SK-MEL-5 (cell line): ENCODE measurements around the gene ZNF30. TPM values are rescaled to one million over a fixed set of nuclear protein-coding genes. Genes with fewer than 3 reads are reported as not detected.
"Not testable (repeated sequence)": the region's sequence is repeated elsewhere in the genome, so short reads cannot be mapped to it uniquely, and the experiment has no call there.

Source experiments
- DNase-seq: peaks from one replicate; pipeline ENCODE4 v3.0.0-alpha.2; 2016; ENCODE audit warnings: low read depth, low spot score
- in situ Hi-C: cut with HindIII; loops from 2 replicates; pipeline ENCODE4 v1.10.0; 2016; ENCODE audit warnings: low sequenced_read_pairs, high pct_unique_total_duplicates, low pct_unique_long_range_greater_than_20kb
- total RNA-seq: library from RNA; depleted of rRNA; stranded (reverse); fragments of >200 nt; shearing (Covaris generic); gene quantifications from 2 replicates; pipeline ENCODE4 v1.2.3, GENCODE V29; 2014

Gene ZNF30
- total RNA-seq, 1 experiment from 2014 or later = 3.2 TPM

GRCh38 chr19:34953092-34953491 is 26.4 kb downstream of the ZNF30 start:
- no peak for DNase-seq
- in situ Hi-C loops = no loop called here

- no peak for DNase-seq
- in situ Hi-C loops = no loop called here
Observed at GRCh38 chr19:34957830-34958751, 31.4 kb downstream of the ZNF30 start.

DNA sequence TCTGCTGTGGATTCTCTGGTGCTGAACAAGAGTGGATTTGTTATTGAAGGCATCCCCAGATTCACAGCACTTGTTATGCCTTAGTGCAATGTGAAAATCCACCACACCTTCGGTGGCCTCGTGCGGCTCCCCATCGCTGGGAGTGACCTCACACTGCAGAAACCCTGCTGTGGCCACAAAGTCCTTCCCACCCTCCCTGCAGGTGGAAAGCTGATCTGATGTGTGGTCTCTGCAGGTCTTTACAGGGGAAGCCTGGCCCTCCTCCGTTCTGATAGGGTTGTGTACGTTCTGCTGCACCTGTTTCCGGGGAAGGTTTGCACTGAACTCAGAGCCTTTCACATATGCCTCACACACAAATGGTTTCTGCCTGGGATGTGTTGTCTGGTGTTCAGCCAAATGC is 32.3 kb downstream of the ZNF30 start:
- in situ Hi-C loops = no loop called here
- DNase-seq = no peak

DNA sequence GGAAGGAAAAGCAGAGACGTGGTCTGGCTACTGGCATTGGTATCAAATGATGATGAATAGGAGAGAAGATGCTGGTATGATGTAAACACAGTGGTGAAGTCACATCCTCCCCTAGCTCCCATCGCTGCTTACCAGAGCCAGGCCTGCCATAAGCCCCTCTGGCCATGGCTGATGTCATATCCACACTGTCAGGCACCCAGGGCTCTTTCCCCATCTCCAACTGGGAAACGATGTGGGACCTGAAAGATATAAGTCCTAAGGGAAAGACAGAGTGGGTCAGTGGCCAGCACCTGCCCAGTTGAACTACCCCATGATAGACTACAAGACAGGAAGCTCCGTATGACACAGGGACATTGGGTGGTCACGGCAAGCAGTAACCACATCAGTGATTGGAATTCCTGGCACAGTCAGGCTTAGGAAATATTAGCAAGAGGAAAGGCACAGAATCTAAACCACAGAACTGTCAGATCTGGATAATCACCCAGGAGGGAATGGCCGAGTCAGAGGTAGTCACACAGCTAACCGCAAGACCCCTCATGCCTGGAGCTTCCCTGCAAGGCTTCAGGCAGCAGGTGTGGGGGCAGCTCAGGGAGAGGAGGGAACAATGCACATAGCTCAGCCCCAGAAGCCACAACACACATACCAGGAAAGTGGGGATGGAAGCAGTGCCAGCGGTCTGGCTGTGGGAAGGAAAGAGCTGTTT is 33.6 kb downstream of the ZNF30 start:
- no peak for DNase-seq
- in situ Hi-C loops = no loop called here

- in situ Hi-C loops = no loop called here
- DNase-seq = no peak
Observed at GRCh38 chr19:34960940-34961679, 34.4 kb downstream of the ZNF30 start.

- DNase-seq = no peak
- in situ Hi-C loops = no loop called here
Observed at GRCh38 chr19:34961775-34962686, 35.3 kb downstream of the ZNF30 start.

- DNase-seq = no peak
- in situ Hi-C loops = no loop called here
Observed at GRCh38 chr19:34962687-34963572, 36.2 kb downstream of the ZNF30 start.

DNA sequence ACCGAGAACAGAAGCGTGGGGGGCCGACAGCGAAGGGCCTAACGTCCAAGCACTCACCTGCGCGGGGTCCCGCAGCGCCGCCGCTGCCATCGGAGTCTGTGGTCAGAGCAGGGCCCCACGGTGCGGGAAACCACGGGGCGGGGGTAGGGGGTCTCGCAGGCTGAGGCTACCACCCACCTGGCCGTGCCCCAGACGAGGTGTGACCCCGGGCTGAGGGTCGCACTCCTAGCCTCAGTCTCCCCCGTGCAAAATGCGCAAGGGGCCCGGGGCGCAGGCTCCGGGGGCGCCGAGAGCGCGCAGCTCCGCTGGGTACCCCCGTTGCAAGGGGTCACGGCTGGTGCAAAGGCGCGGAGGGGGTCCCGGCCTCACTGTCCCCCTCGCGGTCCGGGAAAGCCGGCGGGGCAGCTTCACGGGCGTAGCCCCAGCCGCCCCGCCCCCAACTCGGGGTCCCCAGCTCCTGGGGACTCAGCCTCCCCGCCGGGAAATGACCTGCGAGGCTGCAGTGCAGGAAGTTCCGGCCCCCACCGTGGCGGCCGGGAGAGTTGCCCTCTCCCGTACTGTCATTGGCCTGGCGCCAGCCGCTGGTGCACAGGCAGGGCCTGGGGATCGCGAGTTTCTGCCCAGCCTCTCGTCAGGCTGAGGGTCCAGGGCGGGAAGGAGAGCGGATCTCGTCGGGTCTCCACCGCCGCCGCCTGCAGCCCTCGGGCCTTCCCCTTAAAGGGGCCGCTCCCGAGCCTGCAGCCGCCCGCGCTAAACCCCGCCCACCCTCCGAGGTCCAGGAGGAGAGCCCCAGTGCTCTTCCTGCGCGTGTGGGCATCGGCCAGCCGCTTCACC is 37.1 kb downstream of the ZNF30 start, which contains the start of gene ZNF792:
Gene ZNF792, minus strand, starts transcription at position 657 of the 834 bp plus-strand sequence. Its CDS starts 567 bp downstream, at position 90.
- in situ Hi-C loops = no loop called here
- DNase-seq = peak; percentile 42

DNA sequence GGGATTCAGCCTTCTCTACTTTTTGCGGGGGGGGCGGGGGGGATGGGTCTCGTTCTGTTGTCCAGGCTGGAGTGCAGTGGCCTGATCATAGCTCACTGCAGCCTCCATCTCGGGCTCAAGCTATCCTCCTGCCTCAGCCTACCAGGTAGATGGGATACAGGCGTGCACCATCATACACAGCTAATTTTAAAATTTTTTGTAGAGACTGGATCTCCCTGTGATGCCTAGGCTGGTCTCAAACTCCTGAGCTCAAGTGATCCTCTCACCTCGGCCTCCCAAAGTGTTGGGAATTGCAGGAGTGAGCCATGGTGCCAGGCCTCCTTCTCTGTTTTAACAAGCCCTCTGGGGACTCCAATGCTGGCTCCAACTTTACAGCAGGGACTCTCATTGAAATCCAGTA is 37.9 kb downstream of the ZNF30 start:
- no peak for DNase-seq
- in situ Hi-C loops = no loop called here

DNA sequence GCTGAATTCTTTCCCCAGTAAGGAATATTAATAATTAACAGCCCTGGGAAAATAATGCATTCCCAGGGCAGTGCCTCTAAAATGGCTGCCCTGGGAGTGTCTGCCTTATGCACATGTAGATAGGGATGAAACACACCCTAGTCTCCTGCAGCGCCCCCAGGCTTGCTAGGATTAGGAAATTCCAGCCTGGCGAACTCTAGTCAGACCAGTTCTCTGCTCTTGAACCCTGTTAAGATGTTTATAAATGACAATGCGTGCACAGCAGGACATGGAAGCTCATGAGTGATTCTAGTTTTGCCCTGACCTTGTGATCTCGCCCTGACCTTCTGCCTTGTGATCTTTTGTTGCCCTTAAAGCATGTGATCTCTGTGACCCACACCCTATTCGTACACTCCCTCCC is 38.8 kb downstream of the ZNF30 start:
- in situ Hi-C loops, DNase-seq: not testable (repeated sequence)

DNA sequence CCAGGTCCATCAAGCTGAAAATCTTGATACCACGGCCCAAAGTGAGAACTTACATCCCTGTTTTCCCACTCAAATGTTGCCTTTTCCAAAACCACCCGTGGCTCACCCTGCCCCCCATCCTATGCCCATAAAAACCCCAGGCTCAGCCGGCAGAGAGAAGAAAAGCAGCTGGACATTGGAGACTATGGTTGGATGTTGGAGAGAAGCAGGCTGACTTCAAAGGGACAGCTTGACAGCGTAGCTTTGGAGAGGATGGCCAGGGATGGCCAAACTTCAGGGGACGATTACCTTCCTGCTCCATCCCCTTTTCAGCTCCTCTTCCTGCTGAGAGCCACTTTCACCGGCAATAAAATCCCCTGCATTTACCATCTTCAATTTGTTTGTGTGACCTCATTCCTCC is 40.8 kb downstream of the ZNF30 start:
- no peak for DNase-seq
- in situ Hi-C loops = no loop called here

DNA sequence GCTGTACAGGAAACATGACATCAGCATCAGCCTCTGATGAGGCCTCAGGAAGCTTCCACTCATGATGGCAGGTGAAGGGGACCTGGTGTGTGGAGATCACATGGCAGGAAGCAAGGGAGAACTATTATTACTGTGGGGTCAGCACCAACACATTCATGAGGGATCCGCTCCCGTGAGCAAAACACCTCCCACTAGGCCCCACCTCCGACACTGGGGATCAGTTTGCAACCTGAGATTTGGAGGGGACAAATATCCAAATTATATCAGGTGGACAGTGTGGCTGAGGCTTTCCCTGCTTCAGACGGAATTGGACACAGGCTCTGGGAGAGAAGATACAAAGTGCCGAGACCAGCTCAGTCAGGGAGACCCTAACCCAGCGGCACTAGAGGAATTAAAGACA is 43.0 kb downstream of the ZNF30 start:
- in situ Hi-C loops = no loop called here
- no peak for DNase-seq

DNA sequence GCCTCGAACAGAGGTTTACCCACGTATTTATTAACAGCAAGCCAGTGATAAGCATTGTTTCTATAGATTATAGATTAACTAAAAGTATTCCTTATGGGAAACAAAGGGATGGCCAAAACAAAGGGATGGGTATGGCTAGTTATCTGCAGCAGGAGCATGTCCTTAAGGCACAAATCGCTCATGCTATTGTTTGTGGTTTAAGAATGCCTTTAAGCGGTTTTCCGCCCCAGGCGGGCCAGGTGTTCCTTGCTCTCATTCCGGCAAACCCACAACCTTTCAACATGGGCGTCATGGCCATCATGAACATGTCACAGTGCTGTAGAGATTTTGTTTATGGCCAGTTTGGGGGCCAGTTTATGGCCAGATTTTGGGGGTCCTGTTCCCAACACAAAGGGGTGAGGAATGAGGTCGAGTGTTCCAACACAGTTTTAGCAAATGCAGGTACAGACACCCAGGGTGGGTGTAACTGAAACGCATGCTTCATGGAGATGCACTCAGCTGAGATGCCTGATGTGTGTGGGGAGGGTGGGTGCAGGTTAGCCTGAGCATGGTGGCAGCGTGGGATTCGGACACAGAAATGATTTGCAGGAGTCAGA is 43.6 kb downstream of the ZNF30 start:
- DNase-seq, in situ Hi-C loops: not testable (repeated sequence)

DNA sequence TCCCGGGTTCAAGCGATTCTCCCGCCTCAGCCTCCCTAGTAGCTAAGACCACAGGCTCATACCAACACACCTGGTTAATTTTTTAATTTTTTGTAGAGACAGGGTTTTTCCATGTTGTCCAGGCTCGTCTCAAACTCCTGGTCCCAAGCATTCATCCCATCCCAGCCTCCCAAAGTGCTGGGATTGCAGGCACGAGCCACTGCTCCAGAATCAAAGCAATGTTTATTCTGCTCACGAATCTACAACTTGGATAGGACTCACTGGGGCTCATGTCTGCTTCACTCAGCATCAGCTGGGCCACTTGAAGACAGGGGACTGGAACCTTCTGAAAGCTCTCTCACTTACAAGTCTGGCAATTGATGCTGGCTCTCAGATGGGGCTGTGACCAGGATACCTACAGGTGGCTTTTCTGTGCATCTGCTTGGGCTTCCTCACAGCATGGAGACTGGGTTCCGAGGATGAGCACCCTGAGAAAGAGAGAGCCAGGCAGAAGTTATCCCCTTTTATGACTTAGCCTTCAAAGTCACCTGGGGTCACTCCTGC is 45.5 kb downstream of the ZNF30 start:
- DNase-seq = no peak
- in situ Hi-C loops = no loop called here

DNA sequence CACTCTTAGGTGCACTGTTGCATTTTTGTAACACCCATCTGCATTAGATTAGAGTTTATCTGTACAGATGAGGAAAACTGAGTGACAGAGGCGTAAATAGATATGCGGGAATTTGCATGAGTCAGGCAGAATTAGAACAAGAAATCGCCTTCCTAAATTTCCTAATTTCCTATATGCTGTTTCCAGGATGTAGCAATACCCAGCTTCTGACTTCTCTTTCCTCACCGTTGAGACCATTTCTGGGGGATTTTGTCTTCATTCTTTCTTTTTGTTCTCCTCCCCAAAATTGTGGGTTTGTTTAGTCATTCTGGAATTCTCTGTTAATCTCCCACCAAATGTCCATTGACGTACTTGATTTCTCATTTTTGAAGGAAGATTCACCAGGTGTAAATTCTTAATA is 47.9 kb downstream of the ZNF30 start:
- in situ Hi-C loops = no loop called here
- DNase-seq = no peak
